Adrenal gland (tissue), 5 donors: ENCODE measurements around the gene BCL2.

ENCODE experiments used
- CTCF ChIP-seq, 6 experiments: fragments of 450-650 bp in 4 of 6; fragments of 200-600 bp in 2 of 6; sonication (generic) in 1 of 6; IDR thresholded peaks; 1 replicate in 5 of 6; 2 replicates in 1 of 6; pipeline versions ENCODE4 v1.5.1 to v1.8.0; 2016 to 2021; ENCODE audit warnings: antibody characterized with exemption in 6 of 6, mild to moderate bottlenecking in 2 of 6, moderate library complexity in 1 of 6
- POLR2A ChIP-seq, 2 donors: fragments of 450-650 bp; IDR thresholded peaks; one replicate each; pipeline ENCODE4 v1.6.1; 2017; ENCODE audit warnings: antibody characterized with exemption in 2 of 2, mild to moderate bottlenecking in 2 of 2, moderate library complexity in 1 of 2
- donor health status: DM: no; HTN: no; CAD: no.

DNA sequence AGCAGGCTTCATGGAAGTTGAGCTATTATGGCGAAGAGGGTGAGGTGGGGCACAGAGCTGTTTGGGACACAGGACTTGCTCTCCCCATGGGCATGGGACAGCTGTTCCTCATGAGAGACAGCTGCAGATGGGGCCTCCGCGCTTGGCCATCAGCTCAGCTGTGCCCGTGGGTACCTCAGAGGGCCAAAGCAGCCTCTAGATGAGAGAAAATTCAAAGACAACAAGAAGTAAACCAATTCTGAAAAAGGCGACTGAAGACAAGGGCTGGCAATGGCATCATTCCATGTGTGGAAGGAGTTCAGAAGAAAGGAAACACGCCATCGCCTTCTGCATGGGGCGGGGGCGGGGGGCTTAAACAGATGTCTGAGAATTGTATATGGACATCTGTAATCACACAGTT is 136.2 kb downstream of the BCL2 start:
- TF ChIP-seq CTCF (IDR thresholded peaks at IDR 0.05) (no peak), POLR2A (IDR thresholded peaks at IDR 0.05) (no peak)
